Measurements from ENCODE around the gene TCF7L1.

TCF7L1 gene

DNA sequence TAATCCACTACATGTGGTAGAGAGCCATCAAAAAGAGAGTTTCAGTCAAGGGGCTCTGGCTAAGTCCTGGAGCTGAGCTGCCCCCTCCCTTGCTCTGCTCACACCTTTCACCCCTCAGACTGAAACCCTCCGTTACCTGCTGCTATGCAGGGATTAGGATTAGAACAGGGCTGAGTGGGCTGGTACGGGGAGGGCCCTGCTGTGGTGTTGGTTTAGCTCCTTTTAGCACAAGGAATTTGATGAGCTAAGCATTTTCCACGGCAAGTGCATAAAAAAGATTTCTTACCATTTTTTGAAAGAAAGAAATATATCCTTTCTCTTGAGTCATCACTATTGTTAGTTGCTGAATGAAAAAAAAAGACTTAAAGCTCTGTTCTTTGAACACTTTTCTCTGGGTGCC is 46.3 kb downstream of the TCF7L1 start:
- no peaks in the 10 kb centered on the region for H3K4me1 ChIP-seq (ENCODE audit: insufficient read depth, low read length, poor library complexity, severe bottlenecking)
- no peaks in the 10 kb centered on the region for H3K36me3 ChIP-seq (ENCODE audit: insufficient read depth, low read length)
- no peak overlapping the region for H2AFZ ChIP-seq (ENCODE audit: low read length)
- H3K79me2 ChIP-seq (ENCODE audit: insufficient read depth, low read length), result no peaks in the 10 kb centered on the region
- no peak overlapping the region for H3K4me2 ChIP-seq (ENCODE audit: low read depth, low read length, poor library complexity, severe bottlenecking)
- H3K4me3 ChIP-seq (ENCODE audit: low read length, poor library complexity, severe bottlenecking), result no peak overlapping the region
- H4K20me1 ChIP-seq (ENCODE audit: insufficient read depth, low read length, poor library complexity, severe bottlenecking), result no peaks in the 10 kb centered on the region
- H3F3A ChIP-seq (ENCODE audit: low read depth), result no peaks in the 10 kb centered on the region
- no peaks in the 10 kb centered on the region for H3K27me3 ChIP-seq (ENCODE audit: insufficient read depth, low read length, poor library complexity, severe bottlenecking)
- no peaks in the 10 kb centered on the region for H3K9me3 ChIP-seq (ENCODE audit: insufficient read depth, low read depth, low read length)
- no peaks in the 10 kb centered on the region for H3K9me2 ChIP-seq (replicated peaks; ENCODE audit: low read depth, low read length)
- H3K9ac ChIP-seq (ENCODE audit: low read depth, low read length, poor library complexity, severe bottlenecking), result no peak overlapping the region
- TF ChIP-seq, protein P1, sequence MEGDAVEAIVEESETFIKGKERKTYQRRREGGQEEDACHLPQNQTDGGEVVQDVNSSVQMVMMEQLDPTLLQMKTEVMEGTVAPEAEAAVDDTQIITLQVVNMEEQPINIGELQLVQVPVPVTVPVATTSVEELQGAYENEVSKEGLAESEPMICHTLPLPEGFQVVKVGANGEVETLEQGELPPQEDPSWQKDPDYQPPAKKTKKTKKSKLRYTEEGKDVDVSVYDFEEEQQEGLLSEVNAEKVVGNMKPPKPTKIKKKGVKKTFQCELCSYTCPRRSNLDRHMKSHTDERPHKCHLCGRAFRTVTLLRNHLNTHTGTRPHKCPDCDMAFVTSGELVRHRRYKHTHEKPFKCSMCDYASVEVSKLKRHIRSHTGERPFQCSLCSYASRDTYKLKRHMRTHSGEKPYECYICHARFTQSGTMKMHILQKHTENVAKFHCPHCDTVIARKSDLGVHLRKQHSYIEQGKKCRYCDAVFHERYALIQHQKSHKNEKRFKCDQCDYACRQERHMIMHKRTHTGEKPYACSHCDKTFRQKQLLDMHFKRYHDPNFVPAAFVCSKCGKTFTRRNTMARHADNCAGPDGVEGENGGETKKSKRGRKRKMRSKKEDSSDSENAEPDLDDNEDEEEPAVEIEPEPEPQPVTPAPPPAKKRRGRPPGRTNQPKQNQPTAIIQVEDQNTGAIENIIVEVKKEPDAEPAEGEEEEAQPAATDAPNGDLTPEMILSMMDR (conservative IDR thresholded peaks at IDR 0.05; ENCODE audit: low read length), result no peak
- TF ChIP-seq EZH2phosphoT487 (IDR thresholded peaks at IDR 0.05; ENCODE audit: borderline replicate concordance), result no peak

DNA sequence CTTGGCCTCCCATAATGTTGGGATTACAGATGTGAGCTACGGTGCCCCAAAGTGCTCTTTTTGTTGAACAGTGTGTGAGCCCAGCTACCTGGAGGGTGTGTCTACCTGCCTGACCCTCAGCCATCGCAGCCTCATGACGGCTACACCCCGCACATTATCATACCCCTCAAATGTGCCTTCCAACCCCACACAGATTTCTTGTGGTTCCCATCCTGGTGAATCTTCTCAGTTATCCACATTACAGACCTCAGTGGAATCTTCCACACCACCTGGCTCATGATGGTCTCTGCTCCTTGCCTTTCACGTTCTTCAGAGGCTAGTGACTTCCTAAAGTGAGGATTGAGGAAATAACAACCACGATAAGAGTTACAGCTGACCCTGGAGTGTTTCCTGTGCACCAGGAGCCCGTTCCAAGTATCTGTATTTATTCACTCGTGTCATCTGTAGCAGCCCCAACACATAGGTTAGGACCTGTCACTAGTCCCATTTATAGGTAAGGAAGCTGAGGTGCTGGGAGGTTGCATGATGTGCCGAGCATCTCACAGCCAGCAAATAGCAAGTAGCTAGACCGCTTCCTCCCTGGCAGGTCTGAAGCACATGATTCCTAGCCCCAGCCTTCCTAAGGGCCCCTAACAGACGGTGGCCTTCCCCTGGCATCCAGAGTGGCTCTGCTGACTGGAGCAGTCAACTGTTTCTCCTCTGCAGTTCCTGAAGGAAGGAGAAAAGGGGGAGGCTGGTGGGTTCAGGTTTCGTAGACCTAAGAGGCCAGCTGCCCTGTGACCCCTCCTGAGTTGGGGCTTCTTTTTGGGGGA is 47.3 kb downstream of the TCF7L1 start:
- Histone ChIP-seq H4K20me1 (ENCODE audit: insufficient read depth, low read length, poor library complexity, severe bottlenecking) (no peaks in the 10 kb centered on the region), H3K79me2 (ENCODE audit: insufficient read depth, low read length) (no peaks in the 10 kb centered on the region), H3K4me2 (ENCODE audit: low read depth, low read length, poor library complexity, severe bottlenecking) (no peak overlapping the region), H2AFZ (ENCODE audit: low read length) (no peak overlapping the region), H3K9me2 (replicated peaks; ENCODE audit: low read depth, low read length) (no peaks in the 10 kb centered on the region), H3K9me3 (ENCODE audit: insufficient read depth, low read depth, low read length) (no peaks in the 10 kb centered on the region), H3K4me3 (ENCODE audit: low read length, poor library complexity, severe bottlenecking) (no peak overlapping the region), H3F3A (ENCODE audit: low read depth) (no peaks in the 10 kb centered on the region), H3K27me3 (ENCODE audit: insufficient read depth, low read length, poor library complexity, severe bottlenecking) (no peaks in the 10 kb centered on the region), H3K4me1 (ENCODE audit: insufficient read depth, low read length, poor library complexity, severe bottlenecking) (no peaks in the 10 kb centered on the region), H3K9ac (ENCODE audit: low read depth, low read length, poor library complexity, severe bottlenecking) (no peak overlapping the region), H3K36me3 (ENCODE audit: insufficient read depth, low read length) (no peaks in the 10 kb centered on the region)
- no peak for TF ChIP-seq EZH2phosphoT487 (IDR thresholded peaks at IDR 0.05; ENCODE audit: borderline replicate concordance)
- TF ChIP-seq, protein P1 (conservative IDR thresholded peaks at IDR 0.05; ENCODE audit: low read length), result no peak

DNA sequence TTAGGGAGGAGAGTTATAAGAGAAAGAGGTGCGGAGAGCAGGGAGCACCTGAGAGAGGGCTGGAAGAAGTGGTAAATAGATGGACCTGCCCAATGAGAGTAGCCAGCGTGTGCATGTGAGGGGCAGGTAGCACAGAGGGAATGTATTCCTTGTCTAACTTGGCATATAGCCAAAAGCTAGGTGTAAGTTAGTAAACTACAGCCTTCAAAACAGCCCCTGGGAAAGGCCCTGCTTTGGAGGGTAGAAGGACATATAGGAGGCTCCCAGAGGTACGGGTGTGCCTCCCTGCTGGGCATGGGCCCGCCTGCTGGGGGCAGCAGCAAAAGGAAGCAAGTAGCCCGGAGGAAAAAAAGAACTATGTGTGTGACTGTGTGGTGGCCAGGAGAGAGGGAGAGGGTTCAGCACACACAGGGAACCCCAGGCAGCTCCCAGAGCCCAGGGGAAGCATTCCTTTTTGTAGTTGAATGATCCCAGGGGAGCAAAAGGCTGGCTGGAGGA is 48.0 kb downstream of the TCF7L1 start:
- Histone ChIP-seq H4K20me1 (ENCODE audit: insufficient read depth, low read length, poor library complexity, severe bottlenecking) (no peaks in the 10 kb centered on the region), H2AFZ (ENCODE audit: low read length) (0 out of 2 replicates have a peak overlapping the region, but pooled peaks have one; percentile 33), H3K9me2 (replicated peaks; ENCODE audit: low read depth, low read length) (no peaks in the 10 kb centered on the region), H3K36me3 (ENCODE audit: insufficient read depth, low read length) (no peaks in the 10 kb centered on the region), H3K9ac (ENCODE audit: low read depth, low read length, poor library complexity, severe bottlenecking) (no peak overlapping the region), H3K27me3 (ENCODE audit: insufficient read depth, low read length, poor library complexity, severe bottlenecking) (no peaks in the 10 kb centered on the region), H3K79me2 (ENCODE audit: insufficient read depth, low read length) (no peaks in the 10 kb centered on the region), H3K9me3 (ENCODE audit: insufficient read depth, low read depth, low read length) (no peaks in the 10 kb centered on the region), H3K4me1 (ENCODE audit: insufficient read depth, low read length, poor library complexity, severe bottlenecking) (no peaks in the 10 kb centered on the region), H3K4me2 (ENCODE audit: low read depth, low read length, poor library complexity, severe bottlenecking) (no peak overlapping the region), H3F3A (ENCODE audit: low read depth) (no peaks in the 10 kb centered on the region), H3K4me3 (ENCODE audit: low read length, poor library complexity, severe bottlenecking) (no peak overlapping the region)
- TF ChIP-seq, protein P1 (conservative IDR thresholded peaks at IDR 0.05; ENCODE audit: low read length), result peak; percentile 52
- no peak for TF ChIP-seq EZH2phosphoT487 (IDR thresholded peaks at IDR 0.05; ENCODE audit: borderline replicate concordance)
